Endothelial cell of umbilical vein (primary cell): ENCODE results near the gene SMURF1. TPM values are rescaled to one million over a fixed set of nuclear protein-coding genes. Genes with fewer than 3 reads are reported as not detected.

Source experiments
- BruUV-seq: library from RNA; stranded (reverse); fragments of 400-500 nt; replicated peaks from 2 replicates; lab custom pipeline; 2021; lab: Mats Ljungman, UMichigan
- CTCF ChIA-PET: fragments of 300-600, 350-600 bp; sonication (Branson Sonifier 250); formaldehyde crosslinking; loops from one replicate; lab custom pipeline; 2021; ENCODE audit warnings: antibody characterized with exemption, inconsistent platforms; lab: Charles Lee
- POLR2A ChIA-PET: fragments of 300-600, 350-600 bp; sonication (Branson Sonifier 250); formaldehyde crosslinking; loops from one replicate; lab custom pipeline; 2021; ENCODE audit warnings: antibody characterized with exemption, inconsistent platforms; lab: Charles Lee
- DNase-seq: peaks from one replicate; pipeline ENCODE4 v3.0.0-alpha.2; 2011; ENCODE audit warnings: low read depth, low spot score
- FAIRE-seq: peaks from 2 replicates; lab custom pipeline; 2011; peaks lifted over from hg19 to GRCh38; lab: Jason Lieb, UNC
- H2AFZ ChIP-seq: 2 replicates; pipeline ENCODE4 v1.6.0; 2012; ENCODE audit warnings: low read depth, low read length, control low read depth, inconsistent platforms
- H3K27ac ChIP-seq: 2 replicates; pipeline ENCODE4 v1.5.1; 2011; ENCODE audit warnings: low read depth, mild to moderate bottlenecking, control low read depth, low read length, moderate library complexity; ENCODE audit not compliant: insufficient read depth
- H3K27me3 ChIP-seq, 2 experiments: 2 replicates each; pipeline versions ENCODE4 v1.6.0 to v1.6.1; 2011; ENCODE audit warnings: low read length in 2 of 2, mixed read lengths in 1 of 2; ENCODE audit not compliant: control insufficient read depth in 2 of 2, insufficient read depth in 2 of 2
- H3K36me3 ChIP-seq, 2 experiments: 2 replicates in 1 of 2; 3 replicates in 1 of 2; pipeline ENCODE4 v1.5.1; 2011; ENCODE audit warnings: low read length in 2 of 2, mild to moderate bottlenecking in 1 of 2, moderate library complexity in 1 of 2; ENCODE audit not compliant: control insufficient read depth in 2 of 2, insufficient read depth in 2 of 2; ENCODE audit errors: extremely low read depth in 1 of 2
- H3K4me1 ChIP-seq: 3 replicates; pipeline ENCODE4 v1.5.1; 2011; ENCODE audit warnings: mild to moderate bottlenecking, low read length; ENCODE audit not compliant: control insufficient read depth, insufficient read depth; ENCODE audit errors: extremely low read depth
- H3K4me2 ChIP-seq: 2 replicates; pipeline ENCODE4 v1.6.1; 2011; ENCODE audit warnings: low read length, control low read depth, mixed read lengths; ENCODE audit not compliant: insufficient read depth
- H3K4me3 ChIP-seq, 3 experiments: fragments of 200-600 bp in 1 of 3; sonication (generic), shearing (Covaris generic) in 1 of 3; replicated peaks in 1 of 3; 2 replicates each; pipeline ENCODE4 v1.5.1; 2011 to 2016; ENCODE audit warnings: control low read depth in 3 of 3, low read length in 3 of 3, mild to moderate bottlenecking in 2 of 3, inconsistent platforms in 1 of 3, low read depth in 1 of 3, moderate library complexity in 1 of 3; ENCODE audit not compliant: insufficient read depth in 1 of 3
- H3K79me2 ChIP-seq: 2 replicates; pipeline ENCODE4 v1.6.0; 2012; ENCODE audit warnings: low read length, inconsistent platforms; ENCODE audit not compliant: control insufficient read depth, insufficient read depth
- H3K9ac ChIP-seq: replicated peaks from 2 replicates; pipeline ENCODE3; 2011; ENCODE audit warnings: low read length, control low read depth; ENCODE audit not compliant: insufficient read depth; ENCODE audit errors: extremely low read depth
- H3K9me1 ChIP-seq: replicated peaks from 3 replicates; pipeline ENCODE4 v1.6.0; 2011; ENCODE audit warnings: mild to moderate bottlenecking, low read length; ENCODE audit not compliant: control insufficient read depth, insufficient read depth; ENCODE audit errors: extremely low read depth
- H3K9me3 ChIP-seq: replicated peaks from 2 replicates; pipeline ENCODE4 v1.5.1; 2012; ENCODE audit warnings: low read length, inconsistent platforms; ENCODE audit not compliant: control insufficient read depth, insufficient read depth
- H4K20me1 ChIP-seq: replicated peaks from 2 replicates; pipeline ENCODE3; 2011; ENCODE audit warnings: mild to moderate bottlenecking, low read length; ENCODE audit not compliant: control insufficient read depth, insufficient read depth; ENCODE audit errors: extremely low read depth
- EZH2 ChIP-seq: IDR thresholded peaks from 2 replicates; pipeline ENCODE4 v1.6.1; 2012; ENCODE audit warnings: borderline replicate concordance, low read depth, mild to moderate bottlenecking, moderate library complexity, low read length, inconsistent platforms; ENCODE audit not compliant: severe bottlenecking
- FOS ChIP-seq: IDR thresholded peaks from 2 replicates; pipeline ENCODE4 v1.6.1; 2011; ENCODE audit warnings: mild to moderate bottlenecking, low read length, moderate library complexity, borderline replicate concordance; ENCODE audit not compliant: insufficient read depth
- GATA2 ChIP-seq: IDR thresholded peaks from 2 replicates; pipeline ENCODE4 v1.7.0; 2011; ENCODE audit warnings: low read depth, mild to moderate bottlenecking, moderate library complexity, mixed read lengths, low read length; ENCODE audit not compliant: insufficient read length, insufficient read depth
- JUN ChIP-seq: IDR thresholded peaks from 2 replicates; pipeline ENCODE4 v1.6.1; 2011; ENCODE audit warnings: borderline replicate concordance, low read depth; ENCODE audit not compliant: insufficient read length, insufficient read depth
- MAX ChIP-seq: IDR thresholded peaks from 2 replicates; pipeline ENCODE4 v1.6.1; 2011; ENCODE audit not compliant: insufficient read depth, insufficient read length
- MYC ChIP-seq: IDR thresholded peaks from one replicate; pipeline ENCODE4 v1.6.1; 2011; ENCODE audit warnings: mild to moderate bottlenecking, low read depth, low read length
- POLR2A ChIP-seq: IDR thresholded peaks from 2 replicates; pipeline ENCODE4 v1.6.1; 2012; ENCODE audit warnings: low read depth, mild to moderate bottlenecking, control low read depth, low read length
- POLR2AphosphoS5 ChIP-seq: IDR thresholded peaks from 2 replicates; pipeline ENCODE4 v1.6.1; 2012; ENCODE audit warnings: low read depth, mild to moderate bottlenecking, control low read depth, low read length, moderate library complexity; ENCODE audit not compliant: insufficient read depth
- dilution Hi-C: fragments of 300-500 bp; cut with MboI; formaldehyde crosslinking; loops from one replicate; pipeline ENCODE4 v1.15.0; 2019; ENCODE audit warnings: low sequenced_read_pairs; ENCODE audit not compliant: extremely low pct_ligation_motif_present
- intact Hi-C: fragments of 100-400 bp; cut with micrococcal nuclease; formaldehyde crosslinking; loops from one replicate; pipeline ENCODE4 v1.10.0; 2022
- polyA plus RNA-seq, 4 experiments: library from polyadenylated mRNA; depleted of rRNA in 3 of 4; stranded (reverse) in 3 of 4; unstranded in 1 of 4; fragments of >200 nt; gene quantifications; 2 replicates each; pipeline versions ENCODE4 v1.2.1 to v1.2.3, GENCODE V29; 2011 to 2012; ENCODE audit warnings: missing spikeins in 1 of 4
- total RNA-seq: library from RNA; stranded (reverse); gene quantifications from 2 replicates; pipeline ENCODE4 v1.2.3, GENCODE V29; 2021
- TF ChIP-seq, protein P1 (sequence below), 2 donors: IDR thresholded peaks; 1 replicate in 1 of 2; 2 replicates in 1 of 2; pipeline ENCODE4 v1.5.1; 2011; ENCODE audit warnings: low read length in 2 of 2, mild to moderate bottlenecking in 2 of 2, moderate library complexity in 2 of 2, control low read depth in 1 of 2, inconsistent platforms in 1 of 2, low read depth in 1 of 2; ENCODE audit not compliant: insufficient read depth in 1 of 2; ENCODE audit errors: extremely low read depth in 1 of 2

Gene SMURF1
- total and polyA plus RNA-seq, 2 donors (not counting 3 experiments of a cell fraction or from before 2014, with no cell fraction given) = 11.5 to 22.8 TPM

- H3K36me3 ChIP-seq = peaks cover 25 to 56% of the 10 kb centered on the region in 2 experiments
- no peaks in the 10 kb centered on the region for H3K9me3 ChIP-seq
- no peak for FAIRE-seq
- H3K4me1 ChIP-seq = no peaks in the 10 kb centered on the region
- no TSS peak for BruUV-seq
- no peak overlapping the region for H3K27ac ChIP-seq
- intact Hi-C loops = no loop called here
- H3K4me2 ChIP-seq = no peak overlapping the region
- no peaks in the 10 kb centered on the region for H3K79me2 ChIP-seq
- ChIA-PET POLR2A (no interaction called here), CTCF (interaction anchor here (1.1 kb wide), 1 partner anchor 48 kb away, joined by 4 read pairs; no protein-coding TSS in a partner anchor)
- H3K9me1 ChIP-seq = no peaks in the 10 kb centered on the region
- no peak overlapping the region for H2AFZ ChIP-seq
- no peak overlapping the region for H3K4me3 ChIP-seq
- no peak for TF ChIP-seq GATA2
- no peak for TF ChIP-seq POLR2AphosphoS5
- TF ChIP-seq MAX = no peak
- TF ChIP-seq JUN = no peak
- no peak for TF ChIP-seq EZH2
- TF ChIP-seq, protein P1, sequence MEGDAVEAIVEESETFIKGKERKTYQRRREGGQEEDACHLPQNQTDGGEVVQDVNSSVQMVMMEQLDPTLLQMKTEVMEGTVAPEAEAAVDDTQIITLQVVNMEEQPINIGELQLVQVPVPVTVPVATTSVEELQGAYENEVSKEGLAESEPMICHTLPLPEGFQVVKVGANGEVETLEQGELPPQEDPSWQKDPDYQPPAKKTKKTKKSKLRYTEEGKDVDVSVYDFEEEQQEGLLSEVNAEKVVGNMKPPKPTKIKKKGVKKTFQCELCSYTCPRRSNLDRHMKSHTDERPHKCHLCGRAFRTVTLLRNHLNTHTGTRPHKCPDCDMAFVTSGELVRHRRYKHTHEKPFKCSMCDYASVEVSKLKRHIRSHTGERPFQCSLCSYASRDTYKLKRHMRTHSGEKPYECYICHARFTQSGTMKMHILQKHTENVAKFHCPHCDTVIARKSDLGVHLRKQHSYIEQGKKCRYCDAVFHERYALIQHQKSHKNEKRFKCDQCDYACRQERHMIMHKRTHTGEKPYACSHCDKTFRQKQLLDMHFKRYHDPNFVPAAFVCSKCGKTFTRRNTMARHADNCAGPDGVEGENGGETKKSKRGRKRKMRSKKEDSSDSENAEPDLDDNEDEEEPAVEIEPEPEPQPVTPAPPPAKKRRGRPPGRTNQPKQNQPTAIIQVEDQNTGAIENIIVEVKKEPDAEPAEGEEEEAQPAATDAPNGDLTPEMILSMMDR (IDR thresholded peaks at IDR 0.05; ENCODE audit: extremely low read depth in 1 of 2, insufficient read depth in 1 of 2, low read depth in 1 of 2, low read length in 2 of 2) = no peak
- no peak for TF ChIP-seq FOS
- no peak for TF ChIP-seq POLR2A
- TF ChIP-seq MYC = no peak
- dilution Hi-C loops = no loop called here
- no peak overlapping the region for H3K9ac ChIP-seq
- no peaks in the 10 kb centered on the region for H3K27me3 ChIP-seq
- no peak for DNase-seq
- H4K20me1 ChIP-seq = no peaks in the 10 kb centered on the region
Measured at GRCh38 chr7:98990356-98990755, 153.6 kb downstream of the SMURF1 start.
